PC-3 (cell line): Measurements from ENCODE around the gene ANKRD13B.

Experiments
- EZH2 ChIP-seq: fragments of 300-600 bp; sonication (generic); IDR thresholded peaks from one replicate; pipeline ENCODE4 v1.6.1; 2017; ENCODE audit warnings: antibody characterized with exemption, mild to moderate bottlenecking, low read length; ENCODE audit not compliant: unreplicated experiment
- EZH2phosphoT487 ChIP-seq: fragments of 300-600 bp; sonication (generic); IDR thresholded peaks from 2 replicates; pipeline ENCODE4 v1.6.1; 2018; ENCODE audit warnings: mild to moderate bottlenecking, antibody characterized with exemption, low read length, borderline replicate concordance
- TF ChIP-seq, protein P1 (sequence below): fragments of 300-600 bp; sonication (generic); conservative IDR thresholded peaks from 2 replicates; pipeline ENCODE4 v1.5.1; 2017; ENCODE audit warnings: antibody characterized with exemption, low read depth, mild to moderate bottlenecking, low read length

DNA sequence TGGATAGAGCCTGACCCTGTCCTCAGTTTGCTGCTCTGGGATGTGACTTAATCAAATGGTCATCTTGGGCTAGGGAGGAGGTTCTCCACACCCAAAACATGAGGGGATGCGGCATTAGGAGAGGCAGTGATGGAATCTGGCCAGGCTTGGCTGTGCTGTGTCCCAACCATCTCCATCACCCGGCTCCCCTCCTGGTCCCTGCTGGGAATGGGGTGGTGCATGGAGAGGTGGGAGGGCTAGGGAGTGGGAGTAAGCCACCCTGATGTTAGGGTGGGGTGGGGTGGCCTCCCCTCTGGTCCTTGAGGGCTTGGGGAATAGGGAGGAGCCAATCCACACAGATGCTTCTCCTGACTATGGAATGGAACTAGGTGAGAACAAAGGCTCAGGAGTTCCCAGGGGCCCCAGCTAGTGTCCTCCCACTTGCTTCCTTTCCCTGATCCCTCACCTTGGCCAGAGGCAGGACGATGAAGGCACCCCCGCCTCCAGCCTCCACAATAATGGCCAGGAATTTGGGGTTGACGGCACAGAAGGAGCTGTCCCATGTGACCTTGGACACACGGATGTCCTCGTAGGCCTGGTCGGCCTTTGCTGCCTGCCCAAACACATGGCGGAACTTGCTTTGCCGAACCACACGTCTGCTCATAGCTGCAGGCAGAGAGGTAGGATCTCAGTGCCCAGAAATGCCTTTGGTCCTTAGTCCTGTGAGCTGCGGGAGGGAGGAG lies 28.0 kb downstream of the ANKRD13B start:
- TF ChIP-seq, protein P1, sequence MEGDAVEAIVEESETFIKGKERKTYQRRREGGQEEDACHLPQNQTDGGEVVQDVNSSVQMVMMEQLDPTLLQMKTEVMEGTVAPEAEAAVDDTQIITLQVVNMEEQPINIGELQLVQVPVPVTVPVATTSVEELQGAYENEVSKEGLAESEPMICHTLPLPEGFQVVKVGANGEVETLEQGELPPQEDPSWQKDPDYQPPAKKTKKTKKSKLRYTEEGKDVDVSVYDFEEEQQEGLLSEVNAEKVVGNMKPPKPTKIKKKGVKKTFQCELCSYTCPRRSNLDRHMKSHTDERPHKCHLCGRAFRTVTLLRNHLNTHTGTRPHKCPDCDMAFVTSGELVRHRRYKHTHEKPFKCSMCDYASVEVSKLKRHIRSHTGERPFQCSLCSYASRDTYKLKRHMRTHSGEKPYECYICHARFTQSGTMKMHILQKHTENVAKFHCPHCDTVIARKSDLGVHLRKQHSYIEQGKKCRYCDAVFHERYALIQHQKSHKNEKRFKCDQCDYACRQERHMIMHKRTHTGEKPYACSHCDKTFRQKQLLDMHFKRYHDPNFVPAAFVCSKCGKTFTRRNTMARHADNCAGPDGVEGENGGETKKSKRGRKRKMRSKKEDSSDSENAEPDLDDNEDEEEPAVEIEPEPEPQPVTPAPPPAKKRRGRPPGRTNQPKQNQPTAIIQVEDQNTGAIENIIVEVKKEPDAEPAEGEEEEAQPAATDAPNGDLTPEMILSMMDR = no peak
- TF ChIP-seq EZH2 (no peak), EZH2phosphoT487 (no peak)
